ENCODE results near the gene INVS. TPM values are rescaled to one million over a fixed set of nuclear protein-coding genes. Genes with fewer than 3 reads are reported as not detected.
A peak's percentile ranks its signal among the peaks of the same experiment; 100 is the strongest.

The INVS gene
- total RNA-seq, 4 donors from 2014 or later, result 19.2 to 24.1 (median 23.4) TPM

GRCh38 chr9:100213730-100214477, 114.9 kb downstream of the INVS start:
- Histone ChIP-seq H3K9me3 (no peaks in the 10 kb centered on the region), H3K36me3 (peaks cover 0 to 7% (median 0%) of the 10 kb centered on the region in 4 donors), H3K27ac (replicated peaks in 1 of 4) (no peak overlapping the region), H3K4me3 (no peak overlapping the region), H3K4me1 (peaks cover 0 to 4% (median 1%) of the 10 kb centered on the region in 4 donors), H3K27me3 (no peaks in the 10 kb centered on the region)
- WGBS, result 70% methylated on average over 5 of the region's 5 CpGs
- no peak for TF ChIP-seq EP300 (IDR thresholded peaks at IDR 0.05)
- TF ChIP-seq POLR2AphosphoS5 (IDR thresholded peaks at IDR 0.05), result no peak
- no peak for TF ChIP-seq POLR2A (IDR thresholded peaks at IDR 0.05; ENCODE audit: low read depth)
- TF ChIP-seq CTCF (IDR thresholded peaks at IDR 0.05), result no peak
- no peak for DNase-seq (ENCODE audit: extremely low spot score)
- intact Hi-C loops (cut with DNase I), result no loop called here

GRCh38 chr9:100216178-100216787, 117.2 kb downstream of the INVS start:
- intact Hi-C loops (cut with DNase I), result loop anchor here (5.0 kb wide), 1 partner anchor 189 kb away; no protein-coding TSS in a partner anchor
- Histone ChIP-seq H3K27me3 (no peaks in the 10 kb centered on the region), H3K4me1 (peaks cover 0 to 4% (median 1%) of the 10 kb centered on the region in 4 donors), H3K9me3 (no peaks in the 10 kb centered on the region), H3K27ac (replicated peaks in 1 of 4) (no peak overlapping the region), H3K36me3 (peaks cover 0 to 7% (median 0%) of the 10 kb centered on the region in 4 donors), H3K4me3 (no peak overlapping the region)
- TF ChIP-seq POLR2A (IDR thresholded peaks at IDR 0.05; ENCODE audit: low read depth), result no peak
- TF ChIP-seq CTCF (IDR thresholded peaks at IDR 0.05), result peak in 2 of 3 experiments; percentile 21 to 55
- no peak for TF ChIP-seq POLR2AphosphoS5 (IDR thresholded peaks at IDR 0.05)
- 70% methylated on average over 4 of the region's 4 CpGs for WGBS
- no peak for DNase-seq (ENCODE audit: extremely low spot score)

DNA sequence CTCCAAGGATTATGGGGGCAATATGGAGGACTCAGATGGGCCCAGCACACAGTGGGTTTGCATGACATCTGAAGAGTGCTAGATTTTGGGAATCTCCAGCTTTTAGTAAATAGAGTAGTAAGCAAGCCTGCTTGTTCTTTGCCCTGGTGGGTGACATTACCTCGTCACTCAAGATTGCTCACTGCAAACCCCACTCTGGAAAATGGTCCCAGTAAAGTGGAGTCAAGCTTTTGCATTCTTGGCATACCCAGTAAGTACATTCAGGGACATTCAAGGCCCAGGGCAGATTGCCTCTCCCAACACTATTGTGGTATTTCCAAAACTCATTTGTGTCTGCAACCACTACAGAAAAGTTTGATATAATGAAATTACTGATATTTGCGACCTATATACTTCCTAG, 118.5 kb downstream of the INVS start:
- H3K4me1 ChIP-seq, result peaks cover 0 to 4% (median 0%) of the 10 kb centered on the region in 4 donors
- H3K27ac ChIP-seq (replicated peaks in 1 of 4), result no peak overlapping the region
- H3K27me3 ChIP-seq, result no peaks in the 10 kb centered on the region
- no peak for TF ChIP-seq POLR2A (IDR thresholded peaks at IDR 0.05; ENCODE audit: low read depth)
- no peak for TF ChIP-seq POLR2AphosphoS5 (IDR thresholded peaks at IDR 0.05)
- TF ChIP-seq EP300 (IDR thresholded peaks at IDR 0.05), result no peak
- TF ChIP-seq CTCF (IDR thresholded peaks at IDR 0.05), result no peak
- no peak for DNase-seq (ENCODE audit: extremely low spot score)
- 100% methylated on average over 2 of the region's 2 CpGs for WGBS
- intact Hi-C loops (cut with DNase I), result loop anchor here (5.0 kb wide), 1 partner anchor 190 kb away; no protein-coding TSS in a partner anchor
- no peak overlapping the region for H3K4me3 ChIP-seq
- H3K36me3 ChIP-seq, result peaks cover 0 to 7% (median 0%) of the 10 kb centered on the region in 4 donors
- H3K9me3 ChIP-seq, result no peaks in the 10 kb centered on the region

DNA sequence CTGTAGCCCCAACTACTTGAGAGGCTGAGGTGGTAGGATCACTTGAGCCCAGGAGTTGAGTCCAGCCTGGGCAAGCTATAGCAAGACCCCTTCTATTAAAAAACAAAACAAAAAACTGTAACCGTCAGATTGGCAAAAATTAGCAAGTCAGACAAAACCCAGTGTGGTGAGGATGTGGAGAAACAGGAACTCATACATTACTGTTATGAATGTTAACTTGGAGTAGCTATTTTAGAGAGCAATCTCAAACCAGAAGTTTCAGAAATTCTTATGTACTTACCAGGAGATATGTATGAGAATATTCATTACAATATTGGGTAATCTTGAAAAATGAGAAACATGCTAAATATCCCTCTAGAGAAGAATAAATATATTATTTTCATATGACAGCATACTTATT, 120.3 kb downstream of the INVS start:
- Histone ChIP-seq H3K9me3 (no peaks in the 10 kb centered on the region), H3K27ac (replicated peaks in 1 of 4) (no peak overlapping the region), H3K4me3 (no peak overlapping the region), H3K4me1 (no peaks in the 10 kb centered on the region), H3K27me3 (no peaks in the 10 kb centered on the region), H3K36me3 (peaks cover 0 to 7% (median 0%) of the 10 kb centered on the region in 4 donors)
- intact Hi-C loops (cut with DNase I), result loop anchor here (5.0 kb wide), 1 partner anchor 192 kb away; no protein-coding TSS in a partner anchor
- no peak for DNase-seq (ENCODE audit: extremely low spot score)
- no peak for TF ChIP-seq POLR2A (IDR thresholded peaks at IDR 0.05; ENCODE audit: low read depth)
- TF ChIP-seq EP300 (IDR thresholded peaks at IDR 0.05), result no peak
- no peak for TF ChIP-seq CTCF (IDR thresholded peaks at IDR 0.05)
- TF ChIP-seq POLR2AphosphoS5 (IDR thresholded peaks at IDR 0.05), result no peak
- 71% methylated on average over 1 of the region's 1 CpG for WGBS
